Fibroblast of villous mesenchyme (primary cell): ENCODE results near the gene OR2Y1. TPM values are rescaled to one million over a fixed set of nuclear protein-coding genes. Genes with fewer than 3 reads are reported as not detected.
A peak's percentile ranks its signal among the peaks of the same experiment; 100 is the strongest.

Experiments
- DNase-seq: peaks from one replicate; pipeline ENCODE4 v3.0.0-alpha.2; 2010; ENCODE audit warnings: low read depth
- H3K4me3 ChIP-seq: 2 replicates; pipeline ENCODE4 v1.5.1; 2011; ENCODE audit warnings: low read depth, mild to moderate bottlenecking, low read length
- total RNA-seq: library from RNA; depleted of rRNA; stranded (reverse); fragments of >200 nt; gene quantifications from 2 replicates; pipeline ENCODE4 v1.2.3, GENCODE V29; 2012
- TF ChIP-seq, protein P1 (sequence below): IDR thresholded peaks from 2 replicates; pipeline ENCODE4 v1.5.1; 2012; ENCODE audit warnings: low read depth, mild to moderate bottlenecking, low read length; ENCODE audit not compliant: insufficient read depth

OR2Y1 gene
- total RNA-seq, 1 donor = not detected

DNA sequence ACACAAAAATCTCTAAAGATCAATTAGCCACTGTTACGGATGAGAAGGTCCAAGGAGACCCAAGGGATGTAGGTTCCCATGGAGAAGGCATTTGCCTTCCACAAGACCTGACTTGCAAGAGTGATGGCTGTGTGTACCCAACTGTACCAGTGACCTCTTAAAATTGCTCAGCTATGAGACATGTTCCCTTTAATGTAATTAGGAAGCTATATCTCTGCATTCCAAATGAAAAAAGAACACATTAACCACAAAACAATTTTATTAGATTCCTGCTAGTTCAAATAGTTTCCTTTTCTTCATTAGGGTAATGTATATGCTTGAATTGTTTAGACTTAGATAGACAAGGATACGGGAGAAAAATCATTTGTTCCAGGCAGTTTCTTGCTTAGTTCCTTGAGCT lies 3.3 kb downstream of the OR2Y1 start:
- TF ChIP-seq, protein P1, sequence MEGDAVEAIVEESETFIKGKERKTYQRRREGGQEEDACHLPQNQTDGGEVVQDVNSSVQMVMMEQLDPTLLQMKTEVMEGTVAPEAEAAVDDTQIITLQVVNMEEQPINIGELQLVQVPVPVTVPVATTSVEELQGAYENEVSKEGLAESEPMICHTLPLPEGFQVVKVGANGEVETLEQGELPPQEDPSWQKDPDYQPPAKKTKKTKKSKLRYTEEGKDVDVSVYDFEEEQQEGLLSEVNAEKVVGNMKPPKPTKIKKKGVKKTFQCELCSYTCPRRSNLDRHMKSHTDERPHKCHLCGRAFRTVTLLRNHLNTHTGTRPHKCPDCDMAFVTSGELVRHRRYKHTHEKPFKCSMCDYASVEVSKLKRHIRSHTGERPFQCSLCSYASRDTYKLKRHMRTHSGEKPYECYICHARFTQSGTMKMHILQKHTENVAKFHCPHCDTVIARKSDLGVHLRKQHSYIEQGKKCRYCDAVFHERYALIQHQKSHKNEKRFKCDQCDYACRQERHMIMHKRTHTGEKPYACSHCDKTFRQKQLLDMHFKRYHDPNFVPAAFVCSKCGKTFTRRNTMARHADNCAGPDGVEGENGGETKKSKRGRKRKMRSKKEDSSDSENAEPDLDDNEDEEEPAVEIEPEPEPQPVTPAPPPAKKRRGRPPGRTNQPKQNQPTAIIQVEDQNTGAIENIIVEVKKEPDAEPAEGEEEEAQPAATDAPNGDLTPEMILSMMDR = no peak
- no peak for DNase-seq
- no peak overlapping the region for H3K4me3 ChIP-seq

DNA sequence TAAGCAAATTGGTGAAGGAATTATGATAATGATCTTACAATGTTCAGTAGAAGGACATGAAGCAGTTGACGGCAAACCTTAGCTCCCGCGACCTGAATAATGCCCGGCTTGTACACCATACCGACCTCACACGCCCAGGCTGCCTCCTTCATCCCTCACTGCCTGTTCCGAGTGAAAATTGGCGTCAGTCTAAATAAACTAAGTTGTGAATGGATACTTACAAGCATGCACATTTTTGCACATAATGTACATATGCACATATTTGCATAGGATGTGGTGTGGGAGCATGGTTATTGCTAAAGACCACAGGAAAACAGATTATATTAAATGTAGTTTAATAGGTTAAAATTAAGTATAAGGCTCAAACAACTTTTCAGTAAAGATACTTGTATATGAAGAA lies 14.9 kb downstream of the OR2Y1 start:
- TF ChIP-seq, protein P1 = no peak
- no peak for DNase-seq
- no peak overlapping the region for H3K4me3 ChIP-seq

DNA sequence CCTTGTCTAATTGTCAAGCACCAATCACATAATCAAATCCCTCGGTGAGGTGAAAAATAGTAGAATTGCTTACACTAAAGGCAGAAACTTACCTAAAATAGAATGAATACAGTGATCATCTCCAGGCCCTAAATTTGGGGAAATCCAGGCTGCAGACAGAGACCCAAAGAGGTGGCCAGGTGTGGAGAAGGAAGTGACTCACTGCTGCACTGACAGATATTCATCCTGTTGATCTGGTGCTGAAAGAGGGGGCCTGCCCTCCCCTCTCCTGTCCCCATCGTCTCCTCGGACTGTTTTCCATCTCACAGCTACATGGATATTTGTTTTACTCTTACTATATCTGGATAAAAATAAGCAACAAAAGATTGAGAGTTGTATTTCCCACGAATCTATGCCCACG lies 15.9 kb downstream of the OR2Y1 start:
- no peak overlapping the region for H3K4me3 ChIP-seq
- DNase-seq = no peak
- TF ChIP-seq, protein P1 = no peak

DNA sequence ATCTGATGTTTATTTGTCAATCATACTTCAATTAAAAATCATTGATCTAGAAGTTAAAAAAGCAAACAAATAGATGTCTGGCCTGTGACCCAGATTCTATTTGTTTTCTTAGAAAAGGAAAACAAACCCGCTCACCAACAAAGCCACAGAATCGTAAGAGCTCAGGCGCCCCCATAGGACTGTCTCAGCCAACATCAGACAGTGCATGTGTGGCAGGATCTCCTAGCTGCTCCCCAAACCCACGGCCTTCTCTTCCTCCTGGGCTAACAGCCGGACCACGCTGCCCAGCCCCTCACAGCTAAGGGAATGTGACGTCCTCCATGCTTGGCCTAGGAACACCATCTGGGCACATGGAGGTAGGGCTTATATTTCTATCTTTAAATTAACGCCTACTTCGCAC lies 19.4 kb downstream of the OR2Y1 start:
- TF ChIP-seq, protein P1 = no peak
- no peak overlapping the region for H3K4me3 ChIP-seq

DNA sequence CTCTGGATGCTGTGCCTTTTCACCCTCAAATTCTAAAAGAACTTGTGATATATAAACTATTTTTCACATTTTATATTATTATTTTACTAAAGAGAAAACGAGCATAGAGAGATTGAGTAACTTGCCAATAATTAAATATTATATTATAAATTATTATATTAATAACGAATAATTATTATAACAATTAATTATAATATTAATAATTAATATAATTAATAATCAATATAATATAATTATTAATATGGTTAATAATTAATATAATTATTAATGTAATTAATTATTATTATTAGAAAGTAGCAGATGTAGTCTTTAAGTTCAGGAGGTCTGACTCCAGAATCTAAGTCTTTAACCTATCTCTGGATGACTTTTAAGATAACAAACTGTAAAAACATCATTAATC lies 20.1 kb downstream of the OR2Y1 start:
- DNase-seq = no peak
- no peak overlapping the region for H3K4me3 ChIP-seq
- TF ChIP-seq, protein P1 = no peak

More for the DNA sequence above, 19.4 kb downstream of the OR2Y1 start:
- DNase-seq = no peak

DNA sequence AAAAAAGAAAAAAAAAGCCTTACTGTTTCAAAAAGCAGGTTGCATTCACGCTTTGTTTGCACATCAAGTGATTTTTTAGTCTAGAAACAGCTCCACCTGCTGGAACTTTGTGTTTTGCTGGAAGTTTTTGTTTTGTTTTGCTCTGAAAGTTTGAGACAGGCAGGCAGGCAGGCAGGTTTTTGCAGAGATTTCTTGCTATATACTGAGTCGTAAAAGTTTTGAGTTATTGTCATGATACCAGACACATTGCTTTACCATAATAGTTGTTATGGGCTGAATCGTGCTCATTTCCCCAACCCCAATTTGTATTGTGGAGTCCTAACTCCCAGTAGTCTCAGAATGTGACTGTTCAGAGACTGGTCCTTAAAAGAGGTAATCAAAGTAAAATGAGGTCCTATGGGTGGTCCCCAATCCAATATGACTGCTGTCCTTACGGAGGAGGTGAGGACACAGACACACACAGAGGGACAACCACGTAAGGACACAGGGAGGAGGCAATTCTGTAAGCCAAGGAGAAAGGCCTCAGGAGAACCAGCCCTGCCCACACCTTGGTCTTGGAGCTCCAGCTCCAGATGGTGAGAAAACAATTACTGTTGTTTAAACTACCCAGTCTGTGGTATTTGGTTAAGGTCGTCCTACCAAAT lies 20.9 kb downstream of the OR2Y1 start:
- no peak overlapping the region for H3K4me3 ChIP-seq
- TF ChIP-seq, protein P1 = peak; percentile 70
- peak; percentile 41 for DNase-seq

DNA sequence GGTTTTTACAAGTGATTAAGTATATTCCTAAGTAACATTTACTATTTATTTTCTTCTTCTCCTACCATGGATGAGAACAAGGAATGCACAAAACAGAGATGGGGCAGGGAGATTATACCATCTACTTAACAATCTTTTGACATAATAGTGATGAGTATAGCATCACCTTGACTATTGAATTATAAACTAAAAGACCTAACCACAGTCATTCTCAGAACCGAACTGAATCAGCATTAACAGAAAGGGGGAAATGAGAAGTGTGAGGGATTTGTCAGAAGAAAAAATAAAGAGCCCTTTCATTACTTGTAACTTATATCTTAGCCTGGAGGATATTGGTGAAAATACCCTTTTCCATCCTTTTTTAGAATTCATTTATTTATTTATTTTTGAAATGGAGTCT lies 21.9 kb downstream of the OR2Y1 start:
- DNase-seq = no peak
- TF ChIP-seq, protein P1 = no peak
- H3K4me3 ChIP-seq = no peak overlapping the region
